Ishikawa (cell line): ENCODE data around the gene RFNG.
A peak's percentile ranks its signal among the peaks of the same experiment; 100 is the strongest.

Source experiments
- CEBPB ChIP-seq: IDR thresholded peaks from 2 replicates; pipeline ENCODE4 v1.6.1; 2012
- CREB1 ChIP-seq: IDR thresholded peaks from 2 replicates; pipeline ENCODE4 v1.6.1; 2012; ENCODE audit warnings: low read depth
- EGR1 ChIP-seq: IDR thresholded peaks from 2 replicates; pipeline ENCODE4 v1.6.1; 2012
- EP300 ChIP-seq: IDR thresholded peaks from 2 replicates; pipeline ENCODE4 v1.6.1; 2012; ENCODE audit warnings: borderline replicate concordance
- FOXM1 ChIP-seq: IDR thresholded peaks from 2 replicates; pipeline ENCODE4 v1.6.1; 2012; ENCODE audit warnings: low read depth, borderline replicate concordance
- MAX ChIP-seq: IDR thresholded peaks from 2 replicates; pipeline ENCODE4 v1.6.1; 2012
- NFIC ChIP-seq: IDR thresholded peaks from 2 replicates; pipeline ENCODE4 v1.6.1; 2012
- RAD21 ChIP-seq: IDR thresholded peaks from 2 replicates; pipeline ENCODE4 v1.6.1; 2012; ENCODE audit warnings: low read depth
- REST ChIP-seq: IDR thresholded peaks from 2 replicates; pipeline ENCODE4 v1.6.1; 2012; ENCODE audit warnings: low read depth, mild to moderate bottlenecking
- TAF1 ChIP-seq: IDR thresholded peaks from 2 replicates; pipeline ENCODE4 v1.6.1; 2012; ENCODE audit warnings: low read depth, mild to moderate bottlenecking
- TCF12 ChIP-seq: IDR thresholded peaks from 2 replicates; pipeline ENCODE4 v1.6.1; 2012; ENCODE audit warnings: low read depth
- TEAD4 ChIP-seq: IDR thresholded peaks from 2 replicates; pipeline ENCODE4 v1.6.1; 2012
- USF1 ChIP-seq: IDR thresholded peaks from 2 replicates; pipeline ENCODE4 v1.6.1; 2012
- YY1 ChIP-seq: IDR thresholded peaks from 2 replicates; pipeline ENCODE4 v1.6.1; 2012; ENCODE audit warnings: low read depth
- ZBTB7A ChIP-seq: IDR thresholded peaks from 2 replicates; pipeline ENCODE4 v1.6.1; 2012; ENCODE audit warnings: low read depth

RFNG gene

GRCh38 chr17:82050761-82051641, 610 bp downstream of the RFNG start:
- TF ChIP-seq NFIC (no peak), ZBTB7A (peak; percentile 87)

GRCh38 chr17:82050152-82050760, 1.4 kb downstream of the RFNG start:
- TF ChIP-seq MAX (no peak), NFIC (no peak), TCF12 (no peak), YY1 (no peak), RAD21 (no peak), CREB1 (no peak), EGR1 (no peak), CEBPB (no peak), REST (no peak), EP300 (no peak), ZBTB7A (no peak), TAF1 (no peak), FOXM1 (no peak), TEAD4 (no peak), USF1 (no peak)

- TF ChIP-seq RAD21: no peak
- no peak for TF ChIP-seq REST
- TF ChIP-seq CREB1: no peak
- TF ChIP-seq TAF1: no peak
- no peak for TF ChIP-seq MAX
- no peak for TF ChIP-seq CEBPB
- no peak for TF ChIP-seq YY1
- TF ChIP-seq TEAD4: no peak
- TF ChIP-seq NFIC: no peak
- TF ChIP-seq FOXM1: no peak
- TF ChIP-seq EGR1: no peak
- TF ChIP-seq EP300: no peak
- no peak for TF ChIP-seq ZBTB7A
These were observed 2.1 kb downstream of the RFNG start for GRCh38 chr17:82049521-82049971.

- TF ChIP-seq CREB1 (no peak), EGR1 (no peak), FOXM1 (no peak), CEBPB (no peak), EP300 (no peak), USF1 (no peak), REST (no peak), YY1 (no peak), ZBTB7A (no peak), TAF1 (no peak), MAX (no peak)
These were observed 2.5 kb downstream of the RFNG start for GRCh38 chr17:82049106-82049505.
